Heart left ventricle (tissue), 13 donors: ENCODE results near the gene ASB14.

Experiments used
- CTCF ChIP-seq, 12 donors: fragments of 200-600 bp; sonication (generic) in 4 of 12; IDR thresholded peaks; one replicate each; pipeline versions ENCODE4 v1.5.0 to v1.8.0; 2018 to 2022; ENCODE audit warnings: antibody characterized with exemption in 12 of 12, mild to moderate bottlenecking in 5 of 12
- POLR2A ChIP-seq, 2 donors: fragments of 450-650 bp; IDR thresholded peaks; one replicate each; pipeline ENCODE4 v1.6.1; 2017; ENCODE audit warnings: antibody characterized with exemption in 2 of 2, mild to moderate bottlenecking in 2 of 2, moderate library complexity in 2 of 2
- donor health status: ischemic (EF 13 %, LVEDD 7.1; RV severe dilation, severe dysfunction).
- donor health status: DM: no; HTN: yes; CAD: no.
- donor health status: DM: no; HTN: no; CAD: no.
- donor health status: ischemic (EF 25% LVEDD 6.9; RV normal size, moderate dysfunction).
- donor health status: ischemic (EF 25% LVEDD 5.7; RV mildly dilated, moderate dysfunction).
- donor health status: ischemic (EF 35%, LVEDD 5.7; RV mildly dilated, moderate dysfunction).
- donor health status: nonischemic (EF 11% LVEDD 7.7; RV severe dilation, severe dysfunction).
- donor health status: DM: yes; HTN: yes; CAD: no.
- donor health status: PGD.
- donor health status: ischemic (EF 29% LVEDD 5.4; RV normal size, mild dysfunction).
- donor health status: nonischemic (EF 23%, LVEDD 6.1; RV moderate dilation, normal function).

GRCh38 chr3:57278237-57278636 lies 14.2 kb downstream of the ASB14 start:
- TF ChIP-seq CTCF (IDR thresholded peaks at IDR 0.05) (no peak), POLR2A (IDR thresholded peaks at IDR 0.05) (no peak)
